Endodermal cell (in vitro differentiated cells): ENCODE measurements around the gene DAND5. TPM values are rescaled to one million over a fixed set of nuclear protein-coding genes. Genes with fewer than 3 reads are reported as not detected.
A peak's percentile ranks its signal among the peaks of the same experiment; 100 is the strongest.

ENCODE experiments used
- DNase-seq: peaks from one replicate; pipeline ENCODE4 v3.0.0-alpha.2; 2017
- H3K27ac ChIP-seq: 2 replicates; pipeline ENCODE4 v1.5.1; 2013; ENCODE audit warnings: mild to moderate bottlenecking, low read depth, low read length, moderate library complexity
- H3K27me3 ChIP-seq: 2 replicates; pipeline ENCODE4 v1.6.1; 2013; ENCODE audit warnings: mild to moderate bottlenecking, low read length, moderate library complexity; ENCODE audit not compliant: insufficient read depth, control insufficient read depth, poor library complexity, severe bottlenecking
- H3K36me3 ChIP-seq: 2 replicates; pipeline ENCODE4 v1.7.0; 2013; ENCODE audit warnings: mild to moderate bottlenecking, low read length, moderate library complexity; ENCODE audit not compliant: control insufficient read depth, insufficient read depth
- H3K4me1 ChIP-seq: one replicate; pipeline ENCODE4 v1.7.0; 2013; ENCODE audit warnings: low read length; ENCODE audit not compliant: control insufficient read depth, insufficient read depth
- H3K4me3 ChIP-seq: 2 replicates; pipeline ENCODE4 v1.5.1; 2013; ENCODE audit warnings: mild to moderate bottlenecking, low read length, moderate library complexity
- H3K9ac ChIP-seq: 2 replicates; pipeline ENCODE4 v1.6.1; 2013; ENCODE audit warnings: mild to moderate bottlenecking, low read length, moderate library complexity; ENCODE audit not compliant: poor library complexity, severe bottlenecking; ENCODE audit errors: extremely low read depth
- H3K9me3 ChIP-seq: 2 replicates; pipeline ENCODE4 v1.6.1; 2013; ENCODE audit warnings: mild to moderate bottlenecking, low read length, moderate library complexity; ENCODE audit not compliant: control insufficient read depth
- H3K27ac Mint-ChIP-seq: 2 replicates; pipeline ENCODE4 v1.8.0; 2020; ENCODE audit warnings: mixed read lengths
- H3K27me3 Mint-ChIP-seq: 2 replicates; pipeline ENCODE4 v1.8.0; 2021; ENCODE audit warnings: mild to moderate bottlenecking, mixed read lengths; ENCODE audit not compliant: insufficient read depth
- H3K36me3 Mint-ChIP-seq: 2 replicates; pipeline ENCODE4 v1.8.0; 2020; ENCODE audit warnings: low read depth, mixed read lengths
- H3K4me1 Mint-ChIP-seq: 2 replicates; pipeline ENCODE4 v1.8.0; 2020; ENCODE audit warnings: mixed read lengths
- H3K4me3 Mint-ChIP-seq: 2 replicates; pipeline ENCODE4 v1.8.0; 2020; ENCODE audit warnings: mild to moderate bottlenecking, moderate library complexity, mixed read lengths
- H3K9me3 Mint-ChIP-seq: 2 replicates; pipeline ENCODE4 v1.8.0; 2020; ENCODE audit warnings: mild to moderate bottlenecking, mixed read lengths
- CTCF ChIP-seq: fragments of 200-600 bp; sonication (generic); conservative IDR thresholded peaks from 2 replicates; pipeline ENCODE4 v1.5.0; 2021; ENCODE audit warnings: antibody characterized with exemption, mild to moderate bottlenecking
- WGBS, 2 experiments: methylation state at CpG; one replicate each; pipeline versions ENCODE4 v1.1.5 to v1.1.7; 2013; ENCODE audit warnings: missing lambda C conversion rate in 2 of 2, mixed read lengths in 1 of 2; ENCODE audit not compliant: insufficient coverage in 1 of 2, insufficient read length in 1 of 2; 5-methylcytosine and 5-hydroxymethylcytosine counted together
- total RNA-seq, 2 donors: library from RNA; stranded (reverse); fragmentation: NEBNext Ultra II Directional in 1 of 2; extraction: Animal tissue kit (Norgen Biotek cat#: 25700) in 1 of 2; gene quantifications; 2 replicates in 1 of 2; 3 replicates in 1 of 2; pipeline ENCODE4 v1.2.1, GENCODE V29; 2021

DAND5 gene
- total RNA-seq, 2 donors from 2014 or later, result 0.13 to 0.40 TPM

- Mint-ChIP-seq H3K4me3 (no peak overlapping the region), H3K4me1 (no peaks in the 10 kb centered on the region), H3K27me3 (peaks cover 21% of the 10 kb centered on the region), H3K27ac (no peak overlapping the region), H3K9me3 (no peaks in the 10 kb centered on the region), H3K36me3 (no peaks in the 10 kb centered on the region)
- Histone ChIP-seq H3K4me3 (no peak overlapping the region), H3K27me3 (peaks cover 29% of the 10 kb centered on the region), H3K36me3 (no peaks in the 10 kb centered on the region), H3K9me3 (no peaks in the 10 kb centered on the region), H3K4me1 (no peaks in the 10 kb centered on the region), H3K27ac (no peak overlapping the region), H3K9ac (no peak overlapping the region)
- no peak for TF ChIP-seq CTCF
- 94 to 100% methylated on average over 3 of the region's 3 CpGs for WGBS, 2 experiments
- DNase-seq, result no peak
Measured at GRCh38 chr19:12979974-12980373, 10.6 kb downstream of the DAND5 start.

GRCh38 chr19:12982648-12983047 is 13.3 kb downstream of the DAND5 start:
- 87 to 90% methylated on average over 3 to 6 of the region's 6 CpGs for WGBS, 2 experiments
- Histone ChIP-seq H3K36me3 (no peaks in the 10 kb centered on the region), H3K9ac (no peak overlapping the region), H3K4me1 (no peaks in the 10 kb centered on the region), H3K27me3 (peaks cover 55% of the 10 kb centered on the region), H3K9me3 (no peaks in the 10 kb centered on the region), H3K27ac (no peak overlapping the region), H3K4me3 (no peak overlapping the region)
- peaks cover 21% of the 10 kb centered on the region for H3K27me3 Mint-ChIP-seq
- H3K9me3 Mint-ChIP-seq, result no peaks in the 10 kb centered on the region
- no peak overlapping the region for H3K27ac Mint-ChIP-seq
- DNase-seq, result no peak
- no peak overlapping the region for H3K4me3 Mint-ChIP-seq
- H3K4me1 Mint-ChIP-seq, result no peaks in the 10 kb centered on the region
- no peak for TF ChIP-seq CTCF
- no peaks in the 10 kb centered on the region for H3K36me3 Mint-ChIP-seq

DNA sequence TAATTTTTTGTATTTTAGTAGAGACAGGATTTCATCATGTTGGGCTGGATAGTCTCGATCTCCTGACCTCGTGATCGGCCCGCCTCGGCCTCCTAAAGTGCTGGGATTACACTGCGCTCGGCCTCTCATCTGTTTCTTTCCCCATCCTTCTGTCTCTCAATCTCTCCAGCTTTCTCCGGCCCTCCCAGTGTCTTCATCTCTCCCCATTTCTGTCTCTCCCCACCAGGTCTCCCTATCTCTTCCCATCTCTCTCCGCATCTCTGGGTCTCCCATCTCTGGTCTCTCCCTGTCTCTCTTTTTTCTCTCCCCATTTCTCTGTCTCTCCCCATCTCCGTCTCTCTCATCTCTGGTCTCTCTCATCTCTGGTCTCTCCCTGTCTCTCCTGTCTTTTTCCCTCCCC is 13.7 kb downstream of the DAND5 start:
- H3K27ac Mint-ChIP-seq, result no peak overlapping the region
- Histone ChIP-seq H3K27ac (no peak overlapping the region), H3K36me3 (no peaks in the 10 kb centered on the region), H3K4me3 (peak overlapping the region; percentile 68), H3K9ac (no peak overlapping the region), H3K9me3 (no peaks in the 10 kb centered on the region), H3K4me1 (no peaks in the 10 kb centered on the region), H3K27me3 (peaks cover 60% of the 10 kb centered on the region)
- DNase-seq, result no peak
- H3K9me3 Mint-ChIP-seq, result no peaks in the 10 kb centered on the region
- no peaks in the 10 kb centered on the region for H3K4me1 Mint-ChIP-seq
- no peak for TF ChIP-seq CTCF
- H3K27me3 Mint-ChIP-seq, result peaks cover 19% of the 10 kb centered on the region
- no peaks in the 10 kb centered on the region for H3K36me3 Mint-ChIP-seq
- WGBS, 2 experiments, result 62 to 65% methylated on average over 9 to 10 of the region's 10 CpGs
- H3K4me3 Mint-ChIP-seq, result no peak overlapping the region
